Osteoblast (primary cell): ENCODE data around the gene LRCOL1. TPM values are rescaled to one million over a fixed set of nuclear protein-coding genes. Genes with fewer than 3 reads are reported as not detected.

ENCODE experiments used
- DNase-seq: peaks from one replicate; pipeline ENCODE4 v3.0.0; 2011; ENCODE audit warnings: low spot score, mixed read lengths; ENCODE audit not compliant: insufficient read length; ENCODE audit errors: missing footprints
- H2AFZ ChIP-seq: 2 replicates; pipeline ENCODE4 v1.6.0; 2011; ENCODE audit warnings: mild to moderate bottlenecking, low read length
- H3K27ac ChIP-seq: 2 replicates; pipeline ENCODE4 v1.5.1; 2011; ENCODE audit warnings: mild to moderate bottlenecking, low read depth, low read length, moderate library complexity
- H3K27me3 ChIP-seq: 2 replicates; pipeline ENCODE4 v1.6.0; 2012; ENCODE audit warnings: mild to moderate bottlenecking, control low read depth, inconsistent platforms, low read length, moderate library complexity; ENCODE audit not compliant: insufficient read depth
- H3K36me3 ChIP-seq: 2 replicates; pipeline ENCODE4 v1.5.1; 2011; ENCODE audit warnings: mild to moderate bottlenecking, low read length, control low read depth, moderate library complexity; ENCODE audit not compliant: insufficient read depth
- H3K4me1 ChIP-seq: 2 replicates; pipeline ENCODE4 v1.5.1; 2011; ENCODE audit warnings: mild to moderate bottlenecking, low read length, control low read depth, moderate library complexity; ENCODE audit not compliant: insufficient read depth
- H3K4me2 ChIP-seq: 2 replicates; pipeline ENCODE4 v1.6.0; 2011; ENCODE audit warnings: mild to moderate bottlenecking, low read length; ENCODE audit not compliant: insufficient read depth
- H3K4me3 ChIP-seq: fragments of 200-600 bp; sonication (generic); 3 replicates; pipeline ENCODE4 v1.5.1; 2012; ENCODE audit warnings: mild to moderate bottlenecking, low read length, inconsistent platforms; ENCODE audit not compliant: insufficient read depth
- H3K79me2 ChIP-seq: 2 replicates; pipeline ENCODE4 v1.6.0; 2012; ENCODE audit warnings: mild to moderate bottlenecking, low read length, control low read depth, inconsistent platforms; ENCODE audit not compliant: insufficient read depth
- H3K9me3 ChIP-seq: 2 replicates; pipeline ENCODE4 v1.5.1; 2011; ENCODE audit warnings: low read depth, low read length, control low read depth
- H4K20me1 ChIP-seq: 2 replicates; pipeline ENCODE4 v1.6.0; 2012; ENCODE audit warnings: mild to moderate bottlenecking, low read length, control low read depth; ENCODE audit not compliant: insufficient read depth
- CTCF ChIP-seq: IDR thresholded peaks from 2 replicates; pipeline ENCODE4 v1.5.1; 2011; ENCODE audit warnings: mild to moderate bottlenecking, low read depth, low read length, moderate library complexity; ENCODE audit errors: extremely low read depth
- total RNA-seq: library from RNA; depleted of rRNA; stranded (reverse); fragments of >200 nt; gene quantifications from 2 replicates; pipeline ENCODE4 v1.2.3, GENCODE V29; 2012

Gene LRCOL1
- total RNA-seq, 1 donor, result not detected

- DNase-seq, result no peak
Observed at GRCh38 chr12:132657004-132657727, 46.8 kb upstream of the LRCOL1 start.

GRCh38 chr12:132653567-132654290 lies 43.3 kb upstream of the LRCOL1 start:
- H3K9me3 ChIP-seq, result no peaks in the 10 kb centered on the region
- no peak overlapping the region for H3K4me3 ChIP-seq
- peaks cover 31% of the 10 kb centered on the region for H3K36me3 ChIP-seq
- no peaks in the 10 kb centered on the region for H3K4me1 ChIP-seq
- H2AFZ ChIP-seq, result no peak overlapping the region
- no peak overlapping the region for H3K4me2 ChIP-seq
- H4K20me1 ChIP-seq, result no peaks in the 10 kb centered on the region
- H3K27me3 ChIP-seq, result no peaks in the 10 kb centered on the region
- H3K79me2 ChIP-seq, result no peaks in the 10 kb centered on the region
- no peak overlapping the region for H3K27ac ChIP-seq
- TF ChIP-seq CTCF, result no peak
- DNase-seq, result peak; percentile 9

More at GRCh38 chr12:132657004-132657727, 46.8 kb upstream of the LRCOL1 start:
- peaks cover 54% of the 10 kb centered on the region for H3K36me3 ChIP-seq
- H3K4me2 ChIP-seq, result no peak overlapping the region
- no peaks in the 10 kb centered on the region for H3K9me3 ChIP-seq
- H3K27ac ChIP-seq, result no peak overlapping the region
- no peaks in the 10 kb centered on the region for H4K20me1 ChIP-seq
- no peak overlapping the region for H3K4me3 ChIP-seq
- H2AFZ ChIP-seq, result no peak overlapping the region
- no peaks in the 10 kb centered on the region for H3K79me2 ChIP-seq
- H3K4me1 ChIP-seq, result no peaks in the 10 kb centered on the region
- no peaks in the 10 kb centered on the region for H3K27me3 ChIP-seq
- no peak for TF ChIP-seq CTCF

DNA sequence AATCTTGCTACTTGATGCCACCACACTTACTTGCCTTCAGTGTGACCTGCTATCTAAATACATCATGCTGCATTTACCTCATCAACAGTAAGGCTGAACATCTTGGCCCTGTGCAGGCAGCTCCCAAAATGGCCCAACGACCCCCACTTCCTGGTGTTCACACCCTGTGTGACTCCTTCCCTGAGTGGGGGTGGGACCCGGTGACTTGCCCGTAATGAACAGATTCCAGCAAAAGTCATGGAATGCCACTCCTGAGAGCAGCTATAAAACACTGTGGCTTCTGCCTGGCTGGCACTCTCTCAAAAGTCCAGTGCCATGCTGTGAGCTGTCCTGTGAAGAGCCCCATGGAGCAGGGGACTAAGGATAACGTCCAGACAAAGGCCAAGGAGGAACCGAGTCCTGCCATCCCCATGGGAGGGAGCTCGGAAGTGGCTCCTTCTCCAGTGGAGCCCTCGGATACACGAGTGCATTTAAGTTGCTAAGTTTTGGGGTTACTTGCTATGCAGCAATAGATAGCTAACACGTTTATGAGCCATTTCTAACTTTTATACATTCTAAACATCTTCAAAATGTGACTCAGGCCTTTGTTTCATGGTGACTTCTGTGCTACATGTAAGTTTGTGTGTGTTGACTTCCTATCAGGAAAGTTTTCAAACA lies 41.2 kb upstream of the LRCOL1 start:
- Histone ChIP-seq H2AFZ (no peak overlapping the region), H3K27ac (no peak overlapping the region), H3K4me2 (no peak overlapping the region), H3K36me3 (peaks cover 27% of the 10 kb centered on the region), H3K9me3 (no peaks in the 10 kb centered on the region), H3K4me1 (no peaks in the 10 kb centered on the region), H4K20me1 (no peaks in the 10 kb centered on the region), H3K4me3 (no peak overlapping the region), H3K79me2 (no peaks in the 10 kb centered on the region), H3K27me3 (no peaks in the 10 kb centered on the region)
- peak; percentile 13 for DNase-seq
- no peak for TF ChIP-seq CTCF
